Spleen (tissue), 11 donors: Measurements from ENCODE around the gene SLCO1B3. TPM values are rescaled to one million over a fixed set of nuclear protein-coding genes. Genes with fewer than 3 reads are reported as not detected.

Experiments used
- DNase-seq: peaks from one replicate; pipeline ENCODE4 v3.0.0-alpha.2; 2020
- H3K27ac ChIP-seq, 8 donors: fragments of 200-600 bp; sonication (generic) in 7 of 8; 1 replicate in 4 of 8; 2 replicates in 4 of 8; pipeline versions ENCODE4 v1.5.0 to v1.8.0; 2016 to 2021; ENCODE audit warnings: inconsistent platforms in 4 of 8, mild to moderate bottlenecking in 4 of 8, moderate library complexity in 1 of 8
- H3K27me3 ChIP-seq, 7 donors: fragments of 200-600 bp; sonication (generic) in 6 of 7; replicated peaks in 1 of 7; 1 replicate in 4 of 7; 2 replicates in 3 of 7; pipeline versions ENCODE4 v1.5.0 to v1.8.0; 2016 to 2021; ENCODE audit warnings: inconsistent platforms in 3 of 7, mild to moderate bottlenecking in 1 of 7
- H3K36me3 ChIP-seq, 6 donors: fragments of 200-600 bp; sonication (generic) in 5 of 6; 1 replicate in 4 of 6; 2 replicates in 2 of 6; pipeline versions ENCODE4 v1.5.0 to v1.8.0; 2016 to 2021; ENCODE audit warnings: inconsistent platforms in 2 of 6
- H3K4me1 ChIP-seq, 6 donors: fragments of 200-600 bp; sonication (generic) in 5 of 6; 1 replicate in 3 of 6; 2 replicates in 3 of 6; pipeline versions ENCODE4 v1.5.0 to v1.8.0; 2016 to 2021; ENCODE audit warnings: inconsistent platforms in 3 of 6
- H3K4me3 ChIP-seq, 8 donors: fragments of 200-600 bp; sonication (generic) in 7 of 8; 1 replicate in 4 of 8; 2 replicates in 4 of 8; pipeline versions ENCODE4 v1.5.0 to v1.8.0; 2016 to 2021; ENCODE audit warnings: inconsistent platforms in 4 of 8, mild to moderate bottlenecking in 4 of 8, moderate library complexity in 2 of 8
- H3K9me3 ChIP-seq, 8 donors: fragments of 200-600 bp; sonication (generic) in 7 of 8; 1 replicate in 4 of 8; 2 replicates in 4 of 8; pipeline versions ENCODE4 v1.5.0 to v1.8.0; 2016 to 2021; ENCODE audit warnings: inconsistent platforms in 4 of 8
- POLR2A ChIP-seq, 3 donors: fragments of 450-650 bp; IDR thresholded peaks; one replicate each; pipeline ENCODE4 v1.5.1; 2017; ENCODE audit warnings: antibody characterized with exemption in 3 of 3, mild to moderate bottlenecking in 1 of 3
- POLR2AphosphoS5 ChIP-seq, 3 donors: sonication (generic); formaldehyde crosslinking; IDR thresholded peaks; one replicate each; pipeline ENCODE4 v1.5.1; 2017; ENCODE audit warnings: antibody characterized with exemption in 3 of 3
- WGBS, 5 donors: extraction: QIAGEN DNeasy Blood & Tissue Kit in 3 of 5; methylation state at CpG; one replicate each; pipeline versions ENCODE4 v1.1.5 to v1.1.7; 2013 to 2018; 5-methylcytosine and 5-hydroxymethylcytosine counted together
- intact Hi-C: fragments of 100-400 bp; cut with DNase I; formaldehyde crosslinking; loops from one replicate; pipeline ENCODE4 v1.15.0; 2023; ENCODE audit warnings: low total_unique reads
- polyA plus RNA-seq, 3 donors: library from polyadenylated mRNA; stranded (reverse); fragments of 200-250 nt; gene quantifications; one replicate each; pipeline ENCODE4 v1.2.1, GENCODE V29; 2013
- total RNA-seq, 7 donors: library from RNA; depleted of rRNA in 3 of 7; stranded (reverse); fragments of >200 nt in 3 of 7; fragmentation: NEBNext Ultra II Directional in 4 of 7; extraction: Animal tissue kit (Norgen Biotek cat#: 25700) in 4 of 7; gene quantifications; one replicate each; pipeline versions ENCODE4 v1.1.0 to v1.2.1, GENCODE V29; 2016 to 2021
- TF ChIP-seq, protein P1 (sequence below), 11 experiments: fragments of 200-600 bp in 7 of 11; fragments of 450-650 bp in 4 of 11; sonication (generic) in 4 of 11; IDR thresholded peaks in 8 of 11; conservative IDR thresholded peaks in 3 of 11; 1 replicate in 7 of 11; 2 replicates in 4 of 11; pipeline versions ENCODE4 v1.4.0 to v1.8.0; 2016 to 2021; ENCODE audit warnings: antibody characterized with exemption in 11 of 11, inconsistent platforms in 4 of 11, mild to moderate bottlenecking in 1 of 11
- donor health status: healthy with polysubstance abuse.
- donor health status: DM: no; HTN: no; CAD: no; lungs with moderate emphysema.
- donor health status: DM: no; HTN: no; CAD: no.
- donor health status: Bipolar disorder and iron deficiency.
- donor health status: healthy.
- donor health status: DM: no; HTN: no; CAD: no.
- donor health status: DM: yes; HTN: yes; CAD: no.

The SLCO1B3 gene
- total and polyA plus RNA-seq, 10 donors = 0.03 TPM; not detected in 9

DNA sequence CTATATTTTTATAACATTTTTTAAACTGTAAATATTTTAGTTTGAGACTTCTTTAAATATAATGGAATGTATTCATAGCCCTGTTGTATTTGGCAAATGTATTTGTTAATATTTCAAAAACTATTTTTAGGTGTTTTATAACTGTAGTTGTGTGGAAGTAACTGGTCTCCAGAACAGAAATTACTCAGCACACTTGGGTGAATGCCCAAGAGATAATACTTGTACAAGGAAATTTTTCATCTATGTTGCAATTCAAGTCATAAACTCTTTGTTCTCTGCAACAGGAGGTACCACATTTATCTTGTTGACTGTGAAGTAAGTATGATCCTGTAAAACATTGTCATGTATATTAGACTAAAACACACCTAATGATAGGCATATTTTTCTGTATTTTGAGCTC lies 72.8 kb downstream of the SLCO1B3 start:
- no peak for DNase-seq
- Histone ChIP-seq H3K4me3 (no peak overlapping the region), H3K4me1 (no peaks in the 10 kb centered on the region), H3K27me3 (no peaks in the 10 kb centered on the region), H3K27ac (no peak overlapping the region), H3K9me3 (peaks cover 0 to 8% (median 0%) of the 10 kb centered on the region in 8 donors), H3K36me3 (no peaks in the 10 kb centered on the region)
- no peak for TF ChIP-seq POLR2AphosphoS5 (IDR thresholded peaks at IDR 0.05)
- TF ChIP-seq, protein P1, sequence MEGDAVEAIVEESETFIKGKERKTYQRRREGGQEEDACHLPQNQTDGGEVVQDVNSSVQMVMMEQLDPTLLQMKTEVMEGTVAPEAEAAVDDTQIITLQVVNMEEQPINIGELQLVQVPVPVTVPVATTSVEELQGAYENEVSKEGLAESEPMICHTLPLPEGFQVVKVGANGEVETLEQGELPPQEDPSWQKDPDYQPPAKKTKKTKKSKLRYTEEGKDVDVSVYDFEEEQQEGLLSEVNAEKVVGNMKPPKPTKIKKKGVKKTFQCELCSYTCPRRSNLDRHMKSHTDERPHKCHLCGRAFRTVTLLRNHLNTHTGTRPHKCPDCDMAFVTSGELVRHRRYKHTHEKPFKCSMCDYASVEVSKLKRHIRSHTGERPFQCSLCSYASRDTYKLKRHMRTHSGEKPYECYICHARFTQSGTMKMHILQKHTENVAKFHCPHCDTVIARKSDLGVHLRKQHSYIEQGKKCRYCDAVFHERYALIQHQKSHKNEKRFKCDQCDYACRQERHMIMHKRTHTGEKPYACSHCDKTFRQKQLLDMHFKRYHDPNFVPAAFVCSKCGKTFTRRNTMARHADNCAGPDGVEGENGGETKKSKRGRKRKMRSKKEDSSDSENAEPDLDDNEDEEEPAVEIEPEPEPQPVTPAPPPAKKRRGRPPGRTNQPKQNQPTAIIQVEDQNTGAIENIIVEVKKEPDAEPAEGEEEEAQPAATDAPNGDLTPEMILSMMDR (IDR thresholded peaks at IDR 0.05 in 8 of 11, conservative IDR thresholded peaks at IDR 0.05 in 3 of 11) = no peak
- no peak for TF ChIP-seq POLR2A (IDR thresholded peaks at IDR 0.05)
- intact Hi-C loops = no loop called here

DNA sequence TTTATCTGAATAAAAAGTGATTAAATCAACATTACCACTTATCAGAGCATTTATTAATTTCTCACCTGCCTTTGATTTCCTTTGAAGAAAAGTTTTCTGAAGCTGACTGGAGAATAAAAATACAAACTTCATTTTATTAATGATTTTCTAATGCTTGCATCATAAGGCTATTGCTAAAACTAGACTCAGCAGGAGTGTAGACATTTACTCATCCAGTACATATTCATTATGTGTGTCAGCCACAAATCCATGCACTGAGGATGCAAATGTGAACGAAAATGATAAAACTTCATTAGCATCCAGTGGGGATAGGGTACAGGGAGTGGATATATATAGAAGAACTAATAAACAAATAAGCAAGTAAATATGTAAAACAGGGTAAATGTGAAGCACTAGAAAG lies 74.6 kb downstream of the SLCO1B3 start:
- no peak overlapping the region for H3K4me3 ChIP-seq
- no peaks in the 10 kb centered on the region for H3K4me1 ChIP-seq
- TF ChIP-seq POLR2A (IDR thresholded peaks at IDR 0.05) = no peak
- TF ChIP-seq POLR2AphosphoS5 (IDR thresholded peaks at IDR 0.05) = no peak
- TF ChIP-seq, protein P1 (IDR thresholded peaks at IDR 0.05 in 8 of 11, conservative IDR thresholded peaks at IDR 0.05 in 3 of 11) = no peak
- H3K27ac ChIP-seq = no peak overlapping the region
- 55 to 82% (median 64%) methylated on average over 1 of the region's 1 CpG for WGBS, 5 donors
- no peaks in the 10 kb centered on the region for H3K27me3 ChIP-seq
- H3K9me3 ChIP-seq = peaks cover 0 to 19% (median 11%) of the 10 kb centered on the region in 8 donors
- DNase-seq = no peak
- no peaks in the 10 kb centered on the region for H3K36me3 ChIP-seq
- intact Hi-C loops = no loop called here

DNA sequence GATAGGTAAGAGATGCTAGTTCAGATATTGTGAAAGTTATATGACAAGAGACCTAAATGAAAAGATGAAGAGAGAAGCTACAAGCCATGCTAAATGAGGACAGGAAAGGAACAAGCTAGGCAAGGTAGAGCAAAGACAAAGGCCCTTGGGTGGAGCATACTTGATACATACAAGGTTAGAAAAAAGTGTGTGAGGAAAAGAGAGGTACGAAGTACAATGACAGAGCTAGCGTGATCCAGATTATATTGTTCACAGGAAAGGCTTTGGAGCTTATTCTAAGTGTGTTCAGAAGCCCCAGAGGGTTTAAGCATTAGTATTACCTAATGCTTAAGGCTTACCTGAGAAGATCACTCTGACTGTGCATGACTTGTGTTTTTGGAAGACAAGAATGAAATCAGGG lies 75.0 kb downstream of the SLCO1B3 start:
- Histone ChIP-seq H3K36me3 (no peaks in the 10 kb centered on the region), H3K27me3 (no peaks in the 10 kb centered on the region), H3K4me3 (no peak overlapping the region), H3K27ac (no peak overlapping the region), H3K4me1 (no peaks in the 10 kb centered on the region), H3K9me3 (peaks cover 0 to 22% (median 12%) of the 10 kb centered on the region in 8 donors)
- 67 to 85% (median 73%) methylated on average over 2 of the region's 2 CpGs for WGBS, 5 donors
- DNase-seq = no peak
- TF ChIP-seq POLR2A (IDR thresholded peaks at IDR 0.05) (no peak), POLR2AphosphoS5 (IDR thresholded peaks at IDR 0.05) (no peak)
- TF ChIP-seq, protein P1 (IDR thresholded peaks at IDR 0.05 in 8 of 11, conservative IDR thresholded peaks at IDR 0.05 in 3 of 11) = no peak
- intact Hi-C loops = no loop called here

DNA sequence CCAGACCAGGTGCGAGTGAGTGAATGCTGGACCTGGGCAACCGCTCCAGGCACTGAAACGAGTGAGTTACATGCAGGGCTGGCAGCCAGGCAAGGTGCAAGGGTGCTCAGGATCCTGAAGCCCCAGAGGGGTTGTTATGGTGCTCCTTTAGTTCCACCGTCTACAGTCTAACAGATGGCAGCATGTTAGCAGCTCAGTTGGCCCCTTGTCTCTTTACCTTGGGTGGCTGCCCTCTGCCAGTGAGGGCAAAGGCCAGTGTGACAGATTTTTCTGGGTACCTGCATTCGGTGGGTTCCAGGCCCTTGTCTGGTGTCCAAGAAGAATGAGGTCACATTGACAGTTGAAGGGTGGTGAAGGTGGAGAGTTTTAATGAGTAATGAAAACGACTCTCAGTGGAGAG lies 106.8 kb downstream of the SLCO1B3 start:
- DNase-seq = no peak
- TF ChIP-seq POLR2A (IDR thresholded peaks at IDR 0.05) = no peak
- TF ChIP-seq, protein P1 (IDR thresholded peaks at IDR 0.05 in 8 of 11, conservative IDR thresholded peaks at IDR 0.05 in 3 of 11) = no peak
- no peak for TF ChIP-seq POLR2AphosphoS5 (IDR thresholded peaks at IDR 0.05)
- no peaks in the 10 kb centered on the region for H3K36me3 ChIP-seq
- no peaks in the 10 kb centered on the region for H3K4me1 ChIP-seq
- no peaks in the 10 kb centered on the region for H3K27me3 ChIP-seq
- WGBS, 5 donors = 65 to 87% (median 76%) methylated on average over 5 to 6 of the region's 6 CpGs
- H3K9me3 ChIP-seq = peaks cover 0 to 19% (median 4%) of the 10 kb centered on the region in 8 donors
- intact Hi-C loops = no loop called here
- no peak overlapping the region for H3K4me3 ChIP-seq
- no peak overlapping the region for H3K27ac ChIP-seq
